H9 (cell line): ENCODE results near the gene TBL3. TPM values are rescaled to one million over a fixed set of nuclear protein-coding genes. Genes with fewer than 3 reads are reported as not detected.

Source experiments
- DNase-seq: peaks from one replicate; pipeline ENCODE4 v3.0.0-alpha.2; 2017
- H2AFZ ChIP-seq: one replicate; pipeline ENCODE4 v1.6.1; 2013; ENCODE audit warnings: mild to moderate bottlenecking, low read length, control low read depth, moderate library complexity
- H2AK5ac ChIP-seq: 2 replicates; pipeline ENCODE4 v1.6.1; 2013; ENCODE audit warnings: low read length, control low read depth, mixed read lengths; ENCODE audit not compliant: insufficient read length
- H2BK120ac ChIP-seq: one replicate; pipeline ENCODE4 v1.6.1; 2013; ENCODE audit warnings: low read depth, mild to moderate bottlenecking, low read length, control low read depth, inconsistent platforms; ENCODE audit not compliant: poor library complexity, severe bottlenecking
- H2BK12ac ChIP-seq: 2 replicates; pipeline ENCODE4 v1.6.1; 2013; ENCODE audit warnings: low read length, control low read depth, mixed read lengths, low read depth; ENCODE audit not compliant: insufficient read length
- H2BK15ac ChIP-seq: 2 replicates; pipeline ENCODE4 v1.6.1; 2013; ENCODE audit warnings: low read depth, low read length, control low read depth
- H2BK20ac ChIP-seq: one replicate; pipeline ENCODE4 v1.6.1; 2013; ENCODE audit warnings: low read depth, mild to moderate bottlenecking, low read length, control low read depth, inconsistent platforms; ENCODE audit not compliant: poor library complexity, severe bottlenecking
- H2BK5ac ChIP-seq: 2 replicates; pipeline ENCODE4 v1.6.1; 2013; ENCODE audit warnings: low read length, control low read depth, mixed read lengths; ENCODE audit not compliant: insufficient read length
- H3K14ac ChIP-seq: 2 replicates; pipeline ENCODE4 v1.6.1; 2013; ENCODE audit warnings: low read length, control low read depth; ENCODE audit not compliant: insufficient read depth
- H3K18ac ChIP-seq: 2 replicates; pipeline ENCODE4 v1.6.1; 2013; ENCODE audit warnings: low read depth, mild to moderate bottlenecking, mixed read lengths, low read length, control low read depth; ENCODE audit not compliant: insufficient read length
- H3K23ac ChIP-seq: 2 replicates; pipeline ENCODE4 v1.6.1; 2013; ENCODE audit warnings: low read length, control low read depth, mixed read lengths, low read depth; ENCODE audit not compliant: insufficient read length
- H3K23me2 ChIP-seq: 2 replicates; pipeline ENCODE4 v1.6.1; 2013; ENCODE audit warnings: low read depth, mild to moderate bottlenecking, mixed read lengths, low read length, control low read depth; ENCODE audit not compliant: insufficient read length, poor library complexity, severe bottlenecking
- H3K27ac ChIP-seq: 2 replicates; pipeline ENCODE4 v1.5.1; 2013; ENCODE audit warnings: low read length, control low read depth, mixed read lengths, low read depth; ENCODE audit not compliant: insufficient read length
- H3K27me3 ChIP-seq: 2 replicates; pipeline ENCODE4 v1.6.1; 2013; ENCODE audit warnings: low read length, control low read depth, inconsistent platforms; ENCODE audit not compliant: insufficient read depth
- H3K4ac ChIP-seq: 2 replicates; pipeline ENCODE4 v1.6.1; 2013; ENCODE audit warnings: low read depth, mild to moderate bottlenecking, control low read depth, inconsistent platforms, low read length, moderate library complexity
- H3K4me1 ChIP-seq: 2 replicates; pipeline ENCODE4 v1.6.1; 2013; ENCODE audit warnings: low read length, control low read depth, inconsistent platforms; ENCODE audit not compliant: insufficient read depth
- H3K4me2 ChIP-seq: 2 replicates; pipeline ENCODE4 v1.6.1; 2013; ENCODE audit warnings: low read length, control low read depth, mixed read lengths; ENCODE audit not compliant: insufficient read length, insufficient read depth
- H3K56ac ChIP-seq: 2 replicates; pipeline ENCODE4 v1.6.1; 2013; ENCODE audit warnings: low read depth, mild to moderate bottlenecking, mixed read lengths, low read length, control low read depth; ENCODE audit not compliant: insufficient read length
- H3K79me1 ChIP-seq: 2 replicates; pipeline ENCODE4 v1.6.1; 2013; ENCODE audit warnings: low read depth, mild to moderate bottlenecking, moderate library complexity, low read length, control low read depth, inconsistent platforms; ENCODE audit not compliant: insufficient read depth, poor library complexity, severe bottlenecking
- H3K79me2 ChIP-seq: 2 replicates; pipeline ENCODE4 v1.6.1; 2013; ENCODE audit warnings: low read length, control low read depth, inconsistent platforms; ENCODE audit not compliant: insufficient read depth
- H3K9ac ChIP-seq: 2 replicates; pipeline ENCODE4 v1.6.1; 2013; ENCODE audit warnings: low read length, control low read depth, mixed read lengths; ENCODE audit not compliant: insufficient read length; ENCODE audit errors: extremely low read depth
- H3K9me3 ChIP-seq: one replicate; pipeline ENCODE4 v1.6.1; 2013; ENCODE audit warnings: low read depth, low read length, inconsistent platforms; ENCODE audit not compliant: control insufficient read depth
- H3T11ph ChIP-seq: one replicate; pipeline ENCODE4 v1.6.1; 2013; ENCODE audit warnings: mild to moderate bottlenecking, low read length, control low read depth, inconsistent platforms
- H4K20me1 ChIP-seq: one replicate; pipeline ENCODE4 v1.6.1; 2013; ENCODE audit not compliant: control insufficient read depth, insufficient read length, insufficient read depth
- H4K5ac ChIP-seq: 2 replicates; pipeline ENCODE4 v1.6.1; 2013; ENCODE audit warnings: low read depth, mild to moderate bottlenecking, mixed read lengths, low read length, control low read depth; ENCODE audit not compliant: insufficient read length
- H4K8ac ChIP-seq: replicated peaks from 2 replicates; pipeline ENCODE4 v1.6.1; 2013; ENCODE audit warnings: low read length, control low read depth, mixed read lengths, low read depth; ENCODE audit not compliant: insufficient read length
- H4K91ac ChIP-seq: 2 replicates; pipeline ENCODE4 v1.6.1; 2013; ENCODE audit warnings: low read depth, mild to moderate bottlenecking, moderate library complexity, mixed read lengths, low read length, control low read depth; ENCODE audit not compliant: insufficient read length
- H3K27ac Mint-ChIP-seq, 3 experiments: 2 replicates in 2 of 3; 3 replicates in 1 of 3; pipeline ENCODE4 v1.8.0; 2020 to 2021; ENCODE audit warnings: mixed read lengths in 3 of 3, mild to moderate bottlenecking in 1 of 3, moderate library complexity in 1 of 3
- H3K27me3 Mint-ChIP-seq: 2 replicates; pipeline ENCODE4 v1.8.0; 2021; ENCODE audit warnings: low read depth, mild to moderate bottlenecking, moderate library complexity, mixed read lengths
- H3K36me3 Mint-ChIP-seq, 3 experiments: 2 replicates in 2 of 3; 3 replicates in 1 of 3; pipeline ENCODE4 v1.8.0; 2020 to 2021; ENCODE audit warnings: low read depth in 3 of 3, mixed read lengths in 3 of 3; ENCODE audit not compliant: insufficient read depth in 1 of 3
- H3K4me1 Mint-ChIP-seq, 2 experiments: 2 replicates each; pipeline ENCODE4 v1.8.0; 2020; ENCODE audit warnings: mixed read lengths in 2 of 2
- H3K4me3 Mint-ChIP-seq, 2 experiments: 2 replicates in 1 of 2; 3 replicates in 1 of 2; pipeline ENCODE4 v1.8.0; 2020 to 2021; ENCODE audit warnings: mild to moderate bottlenecking in 2 of 2, mixed read lengths in 2 of 2, moderate library complexity in 1 of 2
- H3K9me3 Mint-ChIP-seq, 2 experiments: 2 replicates in 1 of 2; 3 replicates in 1 of 2; pipeline ENCODE4 v1.8.0; 2020; ENCODE audit warnings: mild to moderate bottlenecking in 2 of 2, mixed read lengths in 2 of 2, moderate library complexity in 1 of 2
- CTCF ChIP-seq: fragments of 200-600 bp; sonication (generic); conservative IDR thresholded peaks from 3 replicates; pipeline ENCODE4 v1.8.0; 2021; ENCODE audit warnings: antibody characterized with exemption, mild to moderate bottlenecking
- WGBS: extraction: QIAGEN DNeasy Blood & Tissue Kit; methylation state at CpG from one replicate; pipeline ENCODE4 v1.1.7; 2013; ENCODE audit warnings: missing lambda C conversion rate, low lambda C conversion rate, mixed read lengths; ENCODE audit not compliant: insufficient read length; ENCODE audit errors: extremely low coverage; 5-methylcytosine and 5-hydroxymethylcytosine counted together
- total RNA-seq: library from RNA; stranded (reverse); gene quantifications from 2 replicates; pipeline ENCODE4 v1.2.1, GENCODE V29; 2021

Gene TBL3
- total RNA-seq, 1 experiment from 2014 or later: 54.0 TPM

GRCh38 chr16:1938316-1938715 lies 33.5 kb upstream of the TBL3 start:
- no peak overlapping the region for H2BK15ac ChIP-seq

More at GRCh38 chr16:1938316-1938715, 33.5 kb upstream of the TBL3 start:
- no peaks in the 10 kb centered on the region for H3K27me3 ChIP-seq
- no peak for TF ChIP-seq CTCF
- no peak overlapping the region for H3K23ac ChIP-seq
- H3K4me2 ChIP-seq: no peak overlapping the region
- no peak overlapping the region for H2BK5ac ChIP-seq
- no peak overlapping the region for H3K9ac ChIP-seq
- H3K9me3 Mint-ChIP-seq: no peaks in the 10 kb centered on the region
- H3K27me3 Mint-ChIP-seq: peaks cover 2% of the 10 kb centered on the region; the same call in 1 of the 2 replicates
- H2BK120ac ChIP-seq: no peak overlapping the region
- H4K8ac ChIP-seq: no peak overlapping the region
- no peaks in the 10 kb centered on the region for H4K20me1 ChIP-seq
- no peak overlapping the region for H2AK5ac ChIP-seq
- peaks cover 5 to 8% of the 10 kb centered on the region in 2 experiments; a peak in 3 of 4 replicates for H3K4me1 Mint-ChIP-seq
- no peaks in the 10 kb centered on the region for H3K79me2 ChIP-seq
- H3T11ph ChIP-seq: no peak overlapping the region
- peaks cover 7% of the 10 kb centered on the region for H3K23me2 ChIP-seq
- no peak overlapping the region for H3K56ac ChIP-seq
- 0 out of 2 replicates have a peak, but pooled peaks cover 2% of the 10 kb centered on the region for H3K4me1 ChIP-seq
- H3K79me1 ChIP-seq: no peaks in the 10 kb centered on the region
- H3K36me3 Mint-ChIP-seq: peaks cover 10 to 28% (median 17%) of the 10 kb centered on the region in 3 experiments; a peak in 6 of 7 replicates
- no peak overlapping the region for H3K27ac Mint-ChIP-seq
- H4K91ac ChIP-seq: no peak overlapping the region
- no peak overlapping the region for H3K27ac ChIP-seq
- H4K5ac ChIP-seq: no peak overlapping the region
- H3K4me3 Mint-ChIP-seq: no peak overlapping the region
- no peak for DNase-seq
- no peak overlapping the region for H2BK20ac ChIP-seq
- no CpG with 5 or more reads among the region's 10 CpGs for WGBS
- no peak overlapping the region for H3K14ac ChIP-seq
- no peaks in the 10 kb centered on the region for H3K9me3 ChIP-seq
- H3K18ac ChIP-seq: no peak overlapping the region
- no peak overlapping the region for H2BK12ac ChIP-seq
- H2AFZ ChIP-seq: no peak overlapping the region
- H3K4ac ChIP-seq: no peak overlapping the region
